ENCODE results near the gene AMPD3. TPM values are rescaled to one million over a fixed set of nuclear protein-coding genes. Genes with fewer than 3 reads are reported as not detected.

AMPD3 gene
- total and polyA plus RNA-seq, 2 donors (not counting 1 experiment from before 2014, with no cell fraction given): 40.1 to 85.5 TPM

DNA sequence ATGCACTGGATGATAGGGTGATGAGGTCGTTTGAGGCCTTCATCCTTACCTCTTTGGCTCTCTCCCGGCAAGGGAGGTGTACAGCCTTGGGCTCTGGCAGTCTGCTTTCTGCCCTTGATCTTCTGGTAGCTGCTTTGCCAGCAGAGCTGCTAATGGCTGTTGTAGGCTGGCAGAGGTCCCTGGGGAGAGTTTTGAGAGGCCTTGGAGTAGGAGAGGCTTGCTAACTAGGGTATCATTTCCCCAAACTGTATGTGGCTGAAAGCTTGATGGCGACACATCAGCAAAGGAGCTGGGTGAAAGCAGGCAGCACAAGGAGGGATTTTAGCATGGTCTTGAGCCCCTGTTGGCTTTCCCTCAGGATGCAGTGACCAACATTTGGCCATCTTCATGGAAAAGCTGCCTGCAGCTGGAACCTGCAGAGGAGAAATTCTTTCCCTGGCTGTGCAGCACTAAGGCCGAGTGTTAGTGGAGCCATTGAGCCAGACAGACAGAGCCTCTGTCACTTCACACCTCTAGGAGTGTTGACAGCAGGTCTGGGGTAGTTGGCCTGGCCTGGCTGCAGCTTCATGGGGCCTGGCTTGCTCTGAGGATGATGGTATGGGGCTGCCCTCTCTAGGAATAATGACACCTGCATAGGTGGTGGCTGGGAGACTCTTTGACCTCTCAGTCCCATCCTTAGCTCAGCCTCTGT lies 3.5 kb upstream of the AMPD3 start:
- H3K27me3 Mint-ChIP-seq: no peaks in the 10 kb centered on the region
- peak overlapping the region; percentile 99 for H3K4me2 ChIP-seq (replicated peaks; ENCODE audit: low read depth, low read length, poor library complexity, severe bottlenecking)
- no peak for TF ChIP-seq EZH2 (IDR thresholded peaks at IDR 0.05; ENCODE audit: borderline replicate concordance, insufficient read depth, low read depth, low read length, poor library complexity, severe bottlenecking)
- TF ChIP-seq, protein P1, sequence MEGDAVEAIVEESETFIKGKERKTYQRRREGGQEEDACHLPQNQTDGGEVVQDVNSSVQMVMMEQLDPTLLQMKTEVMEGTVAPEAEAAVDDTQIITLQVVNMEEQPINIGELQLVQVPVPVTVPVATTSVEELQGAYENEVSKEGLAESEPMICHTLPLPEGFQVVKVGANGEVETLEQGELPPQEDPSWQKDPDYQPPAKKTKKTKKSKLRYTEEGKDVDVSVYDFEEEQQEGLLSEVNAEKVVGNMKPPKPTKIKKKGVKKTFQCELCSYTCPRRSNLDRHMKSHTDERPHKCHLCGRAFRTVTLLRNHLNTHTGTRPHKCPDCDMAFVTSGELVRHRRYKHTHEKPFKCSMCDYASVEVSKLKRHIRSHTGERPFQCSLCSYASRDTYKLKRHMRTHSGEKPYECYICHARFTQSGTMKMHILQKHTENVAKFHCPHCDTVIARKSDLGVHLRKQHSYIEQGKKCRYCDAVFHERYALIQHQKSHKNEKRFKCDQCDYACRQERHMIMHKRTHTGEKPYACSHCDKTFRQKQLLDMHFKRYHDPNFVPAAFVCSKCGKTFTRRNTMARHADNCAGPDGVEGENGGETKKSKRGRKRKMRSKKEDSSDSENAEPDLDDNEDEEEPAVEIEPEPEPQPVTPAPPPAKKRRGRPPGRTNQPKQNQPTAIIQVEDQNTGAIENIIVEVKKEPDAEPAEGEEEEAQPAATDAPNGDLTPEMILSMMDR (IDR thresholded peaks at IDR 0.05): no peak
- peak overlapping the region; percentile 89 for H3K9ac ChIP-seq (ENCODE audit: low read length)
- peak; percentile 41 for ATAC-seq (ENCODE audit: low read depth)
- H4K20me1 ChIP-seq (ENCODE audit: control insufficient read depth, insufficient read depth, low read length, poor library complexity, severe bottlenecking): no peaks in the 10 kb centered on the region
- H3K27ac ChIP-seq (ENCODE audit: low read length in 2 of 2): peak overlapping the region; percentile 77 to 84
- peak overlapping the region; percentile 36 to 77 (median 62) for H3K4me3 ChIP-seq (ENCODE audit: control extremely low read depth in 1 of 5, extremely low read depth in 1 of 5, insufficient read depth in 1 of 5, low read depth in 2 of 5, low read length in 4 of 5)
- ChIA-PET POLR2A (interaction anchor here (0.5 to 1.2 kb wide), 7 partner anchors 10 to 156 kb away, joined by 3 to 10 read pairs (median 3); no protein-coding TSS in a partner anchor), CTCF (interaction anchor here (0.6 to 9.7 kb wide), 14 partner anchors 8 to 283 kb away, joined by 3 to 146 read pairs (median 4); partner anchors contain the start of gene RNF141)
- peaks cover 38 to 51% of the 10 kb centered on the region in 2 donors for H3K4me1 ChIP-seq (ENCODE audit: control insufficient read depth in 2 of 2, insufficient read depth in 2 of 2, low read length in 2 of 2)
- no peaks in the 10 kb centered on the region for H3K36me3 ChIP-seq (replicated peaks in 1 of 2; ENCODE audit: control extremely low read depth in 1 of 2, control insufficient read depth in 1 of 2, extremely low read depth in 1 of 2, insufficient read depth in 2 of 2, low read length in 1 of 2)
- peaks cover 59% of the 10 kb centered on the region for H3K4me1 Mint-ChIP-seq
- intact Hi-C loops (cut with micrococcal nuclease): loop anchor here (1.0 to 10.0 kb wide), 4 partner anchors 8 to 299 kb away; partner anchors contain the start of genes ADM and CTR9
- peak overlapping the region; percentile 99 for H2AFZ ChIP-seq (ENCODE audit: insufficient read depth, low read depth, low read length, poor library complexity, severe bottlenecking)
- peak overlapping the region; percentile 98 for H3K4me3 Mint-ChIP-seq
- H3K9me3 ChIP-seq (ENCODE audit: control extremely low read depth in 1 of 3, control insufficient read depth in 2 of 3, insufficient read depth in 1 of 3, low read length in 2 of 3): no peaks in the 10 kb centered on the region
- H3K27ac Mint-ChIP-seq: peak overlapping the region; percentile 98
- H3K9me3 Mint-ChIP-seq (ENCODE audit: insufficient read depth): no peaks in the 10 kb centered on the region
- WGBS (ENCODE audit: insufficient coverage): 32% methylated on average over 4 of the region's 4 CpGs
- no peaks in the 10 kb centered on the region for H3K27me3 ChIP-seq (replicated peaks in 1 of 4; ENCODE audit: control extremely low read depth in 1 of 4, control insufficient read depth in 3 of 4, insufficient read depth in 4 of 4, low read length in 3 of 4)
- peak; percentile 90 for DNase-seq
- H3K79me2 ChIP-seq (ENCODE audit: control insufficient read depth, insufficient read depth, low read length): peaks cover 73% of the 10 kb centered on the region
